B cell (primary cell): ENCODE measurements around the gene CALML4. TPM values are rescaled to one million over a fixed set of nuclear protein-coding genes. Genes with fewer than 3 reads are reported as not detected.
A peak's percentile ranks its signal among the peaks of the same experiment; 100 is the strongest.

Experiments
- ATAC-seq: fragments of 200-7000 bp; cut with Tn5 transposase; one replicate; pipeline ENCODE4 v1.10.0; 2021; ENCODE audit warnings: low read depth, mild to moderate bottlenecking, moderate number of reproducible peaks, moderate library complexity
- CTCF ChIA-PET: fragments of 350-600 bp; sonication (Branson Sonifier 250); formaldehyde crosslinking; loops from one replicate; lab custom pipeline; 2021; ENCODE audit warnings: antibody characterized with exemption, inconsistent platforms; lab: Charles Lee
- POLR2A ChIA-PET: fragments of 350-600 bp; sonication (Branson Sonifier 250); formaldehyde crosslinking; loops from one replicate; lab custom pipeline; 2021; ENCODE audit warnings: antibody characterized with exemption; lab: Charles Lee
- DNase-seq: peaks from one replicate; pipeline ENCODE4 v3.0.0; 2013
- H2AFZ ChIP-seq: 2 replicates; pipeline ENCODE4 v1.6.1; 2012; ENCODE audit warnings: mild to moderate bottlenecking, low read depth, low read length; ENCODE audit not compliant: insufficient read depth, poor library complexity, severe bottlenecking
- H3K27ac ChIP-seq, 2 donors: 1 replicate in 1 of 2; 2 replicates in 1 of 2; pipeline ENCODE4 v1.5.1; 2012 to 2013; ENCODE audit warnings: low read length in 2 of 2, mild to moderate bottlenecking in 2 of 2, moderate library complexity in 1 of 2
- H3K27me3 ChIP-seq, 4 experiments: fragments of 200-600 bp in 1 of 4; sonication (generic) in 1 of 4; replicated peaks in 1 of 4; 1 replicate in 2 of 4; 2 replicates in 2 of 4; pipeline versions ENCODE4 v1.6.1 to v1.7.0; 2013 to 2016; ENCODE audit warnings: low read length in 3 of 4, mild to moderate bottlenecking in 2 of 4, mixed read lengths in 1 of 4, moderate library complexity in 1 of 4; ENCODE audit not compliant: insufficient read depth in 4 of 4, control insufficient read depth in 3 of 4; ENCODE audit errors: control extremely low read depth in 1 of 4
- H3K36me3 ChIP-seq, 2 experiments: replicated peaks in 1 of 2; 1 replicate in 1 of 2; 2 replicates in 1 of 2; pipeline versions ENCODE4 v1.6.1 to v1.7.1; 2013; ENCODE audit warnings: low read length in 1 of 2; ENCODE audit not compliant: insufficient read depth in 2 of 2, control insufficient read depth in 1 of 2; ENCODE audit errors: control extremely low read depth in 1 of 2, extremely low read depth in 1 of 2
- H3K4me1 ChIP-seq, 2 donors: fragments of 200-600 bp in 1 of 2; sonication (generic) in 1 of 2; 1 replicate in 1 of 2; 2 replicates in 1 of 2; pipeline versions ENCODE4 v1.5.1 to v1.6.1; 2013 to 2017; ENCODE audit warnings: low read length in 2 of 2; ENCODE audit not compliant: control insufficient read depth in 2 of 2, insufficient read depth in 2 of 2
- H3K4me2 ChIP-seq: replicated peaks from 2 replicates; pipeline ENCODE3; 2012; ENCODE audit warnings: mild to moderate bottlenecking, low read depth, low read length; ENCODE audit not compliant: poor library complexity, severe bottlenecking
- H3K4me3 ChIP-seq, 5 experiments: fragments of 200-600 bp in 1 of 5; sonication (generic) in 1 of 5; 1 replicate in 3 of 5; 2 replicates in 2 of 5; pipeline versions ENCODE4 v1.5.1 to v1.7.0; 2011 to 2016; ENCODE audit warnings: low read length in 4 of 5, mild to moderate bottlenecking in 4 of 5, low read depth in 2 of 5, control low read depth in 1 of 5, moderate library complexity in 1 of 5; ENCODE audit not compliant: insufficient read depth in 1 of 5; ENCODE audit errors: control extremely low read depth in 1 of 5, extremely low read depth in 1 of 5
- H3K79me2 ChIP-seq: fragments of 200-600 bp; sonication (generic); one replicate; pipeline ENCODE4 v1.6.0; 2016; ENCODE audit warnings: low read length; ENCODE audit not compliant: control insufficient read depth, insufficient read depth
- H3K9ac ChIP-seq: fragments of 200-600 bp; sonication (generic); 2 replicates; pipeline ENCODE4 v1.6.1; 2017; ENCODE audit warnings: mild to moderate bottlenecking, low read length, moderate library complexity
- H3K9me3 ChIP-seq, 3 donors: one replicate each; pipeline versions ENCODE4 v1.6.1 to v1.7.1; 2013; ENCODE audit warnings: low read length in 2 of 3; ENCODE audit not compliant: control insufficient read depth in 2 of 3, insufficient read depth in 1 of 3; ENCODE audit errors: control extremely low read depth in 1 of 3
- H4K20me1 ChIP-seq: 2 replicates; pipeline ENCODE4 v1.6.0; 2012; ENCODE audit warnings: mild to moderate bottlenecking, low read length; ENCODE audit not compliant: insufficient read depth, control insufficient read depth, poor library complexity, severe bottlenecking
- H3K27ac Mint-ChIP-seq: one replicate; pipeline ENCODE4 v1.8.0; 2021; ENCODE audit warnings: mixed read lengths
- H3K27me3 Mint-ChIP-seq: one replicate; pipeline ENCODE4 v1.8.0; 2021; ENCODE audit warnings: mixed read lengths
- H3K4me1 Mint-ChIP-seq: one replicate; pipeline ENCODE4 v1.8.0; 2021; ENCODE audit warnings: mixed read lengths
- H3K4me3 Mint-ChIP-seq: one replicate; pipeline ENCODE4 v1.8.0; 2021; ENCODE audit warnings: mixed read lengths
- H3K9me3 Mint-ChIP-seq: one replicate; pipeline ENCODE4 v1.8.0; 2022; ENCODE audit warnings: mixed read lengths; ENCODE audit not compliant: insufficient read depth
- EZH2 ChIP-seq: IDR thresholded peaks from 2 replicates; pipeline ENCODE4 v1.6.1; 2012; ENCODE audit warnings: borderline replicate concordance, low read depth, mild to moderate bottlenecking, moderate library complexity, low read length; ENCODE audit not compliant: insufficient read depth, poor library complexity, severe bottlenecking
- WGBS: methylation state at CpG from one replicate; pipeline ENCODE4 v1.1.5; 2013; ENCODE audit warnings: missing lambda C conversion rate; ENCODE audit not compliant: insufficient coverage; 5-methylcytosine and 5-hydroxymethylcytosine counted together
- intact Hi-C: fragments of 100-400 bp; cut with micrococcal nuclease; formaldehyde crosslinking; loops from one replicate; pipeline ENCODE4 v1.10.0; 2022
- polyA plus RNA-seq: library from polyadenylated mRNA; depleted of rRNA; stranded (reverse); fragments of >200 nt; gene quantifications from 2 replicates; pipeline ENCODE4 v1.2.3, GENCODE V29; 2012
- total RNA-seq, 2 donors: library from RNA; stranded (reverse); fragments of 120-200 nt in 1 of 2; gene quantifications; 1 replicate in 1 of 2; 2 replicates in 1 of 2; pipeline versions ENCODE4 v1.2.3 to v1.2.4, GENCODE V29; 2013 to 2022
- TF ChIP-seq, protein P1 (sequence below): fragments of 200-600 bp; IDR thresholded peaks from one replicate; pipeline ENCODE4 v1.8.0; 2022; ENCODE audit warnings: antibody characterized with exemption, mild to moderate bottlenecking

The CALML4 gene
- total and polyA plus RNA-seq, 2 donors (not counting 1 experiment from before 2014, with no cell fraction given), result 2.4 to 4.2 TPM

DNA sequence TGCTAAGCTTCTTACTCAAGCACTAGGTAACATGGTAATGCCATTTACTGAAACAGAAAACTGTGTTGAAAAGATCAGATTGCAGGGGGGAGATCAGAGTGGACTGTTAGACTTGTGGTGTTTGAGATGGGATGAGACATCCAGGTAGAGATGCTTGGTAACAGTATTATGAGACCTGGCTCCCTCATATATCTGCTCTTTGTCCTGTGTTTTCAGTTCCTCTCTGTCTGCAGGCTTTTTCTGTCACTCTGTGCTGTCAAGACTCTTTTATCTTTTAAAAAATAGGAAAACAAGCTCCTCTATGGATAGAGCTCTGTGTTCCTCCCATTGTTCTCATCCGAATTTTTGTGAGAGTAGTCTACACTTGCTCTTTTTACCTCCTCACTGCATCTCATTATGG lies 48.1 kb downstream of the CALML4 start:
- Histone ChIP-seq H3K79me2 (peaks cover 3% of the 10 kb centered on the region), H3K36me3 (peaks cover 4 to 80% of the 10 kb centered on the region in 2 experiments), H2AFZ (no peak overlapping the region), H3K4me2 (no peak overlapping the region), H3K9me3 (no peaks in the 10 kb centered on the region), H4K20me1 (peaks cover 7% of the 10 kb centered on the region), H3K27me3 (no peaks in the 10 kb centered on the region), H3K4me3 (no peak overlapping the region), H3K9ac (no peak overlapping the region), H3K27ac (no peak overlapping the region), H3K4me1 (no peaks in the 10 kb centered on the region)
- Mint-ChIP-seq H3K4me1 (no peaks in the 10 kb centered on the region), H3K27ac (no peak overlapping the region), H3K4me3 (no peak overlapping the region), H3K9me3 (no peaks in the 10 kb centered on the region), H3K27me3 (no peaks in the 10 kb centered on the region)
- TF ChIP-seq, protein P1, sequence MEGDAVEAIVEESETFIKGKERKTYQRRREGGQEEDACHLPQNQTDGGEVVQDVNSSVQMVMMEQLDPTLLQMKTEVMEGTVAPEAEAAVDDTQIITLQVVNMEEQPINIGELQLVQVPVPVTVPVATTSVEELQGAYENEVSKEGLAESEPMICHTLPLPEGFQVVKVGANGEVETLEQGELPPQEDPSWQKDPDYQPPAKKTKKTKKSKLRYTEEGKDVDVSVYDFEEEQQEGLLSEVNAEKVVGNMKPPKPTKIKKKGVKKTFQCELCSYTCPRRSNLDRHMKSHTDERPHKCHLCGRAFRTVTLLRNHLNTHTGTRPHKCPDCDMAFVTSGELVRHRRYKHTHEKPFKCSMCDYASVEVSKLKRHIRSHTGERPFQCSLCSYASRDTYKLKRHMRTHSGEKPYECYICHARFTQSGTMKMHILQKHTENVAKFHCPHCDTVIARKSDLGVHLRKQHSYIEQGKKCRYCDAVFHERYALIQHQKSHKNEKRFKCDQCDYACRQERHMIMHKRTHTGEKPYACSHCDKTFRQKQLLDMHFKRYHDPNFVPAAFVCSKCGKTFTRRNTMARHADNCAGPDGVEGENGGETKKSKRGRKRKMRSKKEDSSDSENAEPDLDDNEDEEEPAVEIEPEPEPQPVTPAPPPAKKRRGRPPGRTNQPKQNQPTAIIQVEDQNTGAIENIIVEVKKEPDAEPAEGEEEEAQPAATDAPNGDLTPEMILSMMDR, result no peak
- no peak for TF ChIP-seq EZH2
- ChIA-PET POLR2A (interaction anchor here (0.6 kb wide), 1 partner anchor 22 kb away, joined by 7 read pairs; no protein-coding TSS in a partner anchor), CTCF (interaction anchor here (0.6 kb wide), 1 partner anchor 261 kb away, joined by 3 read pairs; no protein-coding TSS in a partner anchor)
- intact Hi-C loops, result no loop called here
- DNase-seq (no peak), ATAC-seq (no peak)
- WGBS, result no CpG with 5 or more reads among the region's 1 CpG

DNA sequence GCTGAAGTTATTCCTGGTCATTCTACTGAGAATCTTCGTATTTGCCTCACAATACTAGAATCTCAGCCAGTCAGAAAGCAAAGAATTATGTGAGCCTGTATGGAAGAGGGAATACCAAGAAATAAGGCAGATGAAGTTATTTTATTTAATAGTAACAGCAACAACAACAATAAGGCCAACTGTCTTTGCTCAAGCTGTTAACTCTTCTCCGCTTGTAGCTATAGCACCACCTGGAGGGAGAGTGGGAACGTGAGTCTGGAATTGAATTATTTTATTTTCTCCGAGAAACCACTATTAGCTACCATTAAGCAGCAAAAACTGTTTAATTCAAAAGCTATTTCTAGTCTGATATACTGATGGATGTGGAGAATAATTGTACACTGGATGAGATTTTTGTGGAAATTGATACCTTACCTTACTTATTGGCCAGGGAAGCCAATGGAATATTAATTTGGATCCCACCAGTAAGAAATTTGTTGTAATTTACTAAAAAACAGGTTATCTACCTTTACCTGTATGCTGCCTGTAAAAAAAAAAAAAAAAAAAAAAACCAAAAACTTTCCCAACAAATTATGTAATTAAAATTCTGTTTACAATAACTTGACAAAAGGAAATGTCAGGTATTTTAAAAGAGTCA lies 50.1 kb downstream of the CALML4 start:
- Histone ChIP-seq H3K4me2 (no peak overlapping the region), H3K79me2 (peaks cover 3% of the 10 kb centered on the region), H3K36me3 (peaks cover 6 to 65% of the 10 kb centered on the region in 2 experiments), H4K20me1 (peaks cover 7% of the 10 kb centered on the region), H2AFZ (no peak overlapping the region), H3K27me3 (no peaks in the 10 kb centered on the region), H3K9ac (no peak overlapping the region), H3K4me3 (no peak overlapping the region), H3K27ac (no peak overlapping the region), H3K9me3 (no peaks in the 10 kb centered on the region), H3K4me1 (no peaks in the 10 kb centered on the region)
- no peaks in the 10 kb centered on the region for H3K27me3 Mint-ChIP-seq
- H3K4me1 Mint-ChIP-seq, result no peaks in the 10 kb centered on the region
- POLR2A ChIA-PET, result no interaction called here
- intact Hi-C loops, result loop anchor here (1.0 kb wide), 1 partner anchor 292 kb away; no protein-coding TSS in a partner anchor
- H3K9me3 Mint-ChIP-seq, result no peaks in the 10 kb centered on the region
- TF ChIP-seq EZH2, result no peak
- TF ChIP-seq, protein P1, result peak; percentile 61
- CTCF ChIA-PET, result interaction anchor here (0.6 to 5.5 kb wide), 14 partner anchors 9 to 669 kb away, joined by 3 to 61 read pairs (median 4); partner anchors contain the start of gene PIAS1
- DNase-seq, result peak; percentile 40
- no peak overlapping the region for H3K4me3 Mint-ChIP-seq
- no CpG with 5 or more reads among the region's 4 CpGs for WGBS
- H3K27ac Mint-ChIP-seq, result no peak overlapping the region
- ATAC-seq, result no peak
